ENCODE data around the gene TERT. TPM values are rescaled to one million over a fixed set of nuclear protein-coding genes. Genes with fewer than 3 reads are reported as not detected.

TERT gene
- total RNA-seq, 4 donors from 2014 or later: not detected

DNA sequence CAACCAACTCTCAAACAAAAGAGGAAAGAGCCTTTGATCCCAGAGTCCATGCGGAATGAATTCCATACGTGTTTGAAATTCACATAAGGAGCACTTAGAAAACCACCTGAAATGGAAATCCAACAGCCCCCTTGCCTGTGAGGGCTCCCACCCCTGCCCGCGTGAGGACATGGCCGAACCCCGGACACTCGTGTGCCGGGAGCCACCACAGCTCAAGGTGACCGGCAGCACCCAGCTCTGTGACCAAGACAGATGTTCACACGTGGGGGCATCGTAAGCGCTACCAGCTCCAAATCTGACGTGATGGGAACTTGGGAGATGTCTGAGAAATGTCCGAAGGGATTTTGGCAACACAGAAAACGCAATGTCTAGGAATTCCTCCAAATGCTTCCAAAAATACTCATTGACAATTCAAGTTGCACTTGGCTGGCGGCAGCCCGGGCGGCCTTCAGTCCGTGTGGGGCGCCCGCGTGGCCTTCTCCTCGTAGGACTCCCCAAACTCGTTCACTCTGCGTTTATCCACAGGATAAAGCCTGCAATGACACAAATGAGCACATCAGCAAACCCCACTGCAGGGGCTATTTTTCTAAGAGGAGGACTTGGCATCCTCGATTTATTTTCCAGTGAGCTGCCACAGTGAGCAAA lies 23.2 kb upstream of the TERT start:
- Histone ChIP-seq H3K4me1 (peaks cover 12% of the 10 kb centered on the region), H3K4me3 (no peak overlapping the region), H3K36me3 (peaks cover 55% of the 10 kb centered on the region), H3K27ac (no peak overlapping the region), H3K27me3 (no peaks in the 10 kb centered on the region), H3K9me3 (no peaks in the 10 kb centered on the region)
- 89% methylated on average over 26 of the region's 26 CpGs for WGBS
- peak; percentile 30 to 49 for DNase-seq (ENCODE audit: low spot score in 2 of 2)
- TF ChIP-seq POLR2AphosphoS5 (IDR thresholded peaks at IDR 0.05) (no peak), POLR2A (IDR thresholded peaks at IDR 0.05) (no peak), EP300 (IDR thresholded peaks at IDR 0.05) (no peak)
- TF ChIP-seq, protein P1, sequence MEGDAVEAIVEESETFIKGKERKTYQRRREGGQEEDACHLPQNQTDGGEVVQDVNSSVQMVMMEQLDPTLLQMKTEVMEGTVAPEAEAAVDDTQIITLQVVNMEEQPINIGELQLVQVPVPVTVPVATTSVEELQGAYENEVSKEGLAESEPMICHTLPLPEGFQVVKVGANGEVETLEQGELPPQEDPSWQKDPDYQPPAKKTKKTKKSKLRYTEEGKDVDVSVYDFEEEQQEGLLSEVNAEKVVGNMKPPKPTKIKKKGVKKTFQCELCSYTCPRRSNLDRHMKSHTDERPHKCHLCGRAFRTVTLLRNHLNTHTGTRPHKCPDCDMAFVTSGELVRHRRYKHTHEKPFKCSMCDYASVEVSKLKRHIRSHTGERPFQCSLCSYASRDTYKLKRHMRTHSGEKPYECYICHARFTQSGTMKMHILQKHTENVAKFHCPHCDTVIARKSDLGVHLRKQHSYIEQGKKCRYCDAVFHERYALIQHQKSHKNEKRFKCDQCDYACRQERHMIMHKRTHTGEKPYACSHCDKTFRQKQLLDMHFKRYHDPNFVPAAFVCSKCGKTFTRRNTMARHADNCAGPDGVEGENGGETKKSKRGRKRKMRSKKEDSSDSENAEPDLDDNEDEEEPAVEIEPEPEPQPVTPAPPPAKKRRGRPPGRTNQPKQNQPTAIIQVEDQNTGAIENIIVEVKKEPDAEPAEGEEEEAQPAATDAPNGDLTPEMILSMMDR (IDR thresholded peaks at IDR 0.05): no peak

DNA sequence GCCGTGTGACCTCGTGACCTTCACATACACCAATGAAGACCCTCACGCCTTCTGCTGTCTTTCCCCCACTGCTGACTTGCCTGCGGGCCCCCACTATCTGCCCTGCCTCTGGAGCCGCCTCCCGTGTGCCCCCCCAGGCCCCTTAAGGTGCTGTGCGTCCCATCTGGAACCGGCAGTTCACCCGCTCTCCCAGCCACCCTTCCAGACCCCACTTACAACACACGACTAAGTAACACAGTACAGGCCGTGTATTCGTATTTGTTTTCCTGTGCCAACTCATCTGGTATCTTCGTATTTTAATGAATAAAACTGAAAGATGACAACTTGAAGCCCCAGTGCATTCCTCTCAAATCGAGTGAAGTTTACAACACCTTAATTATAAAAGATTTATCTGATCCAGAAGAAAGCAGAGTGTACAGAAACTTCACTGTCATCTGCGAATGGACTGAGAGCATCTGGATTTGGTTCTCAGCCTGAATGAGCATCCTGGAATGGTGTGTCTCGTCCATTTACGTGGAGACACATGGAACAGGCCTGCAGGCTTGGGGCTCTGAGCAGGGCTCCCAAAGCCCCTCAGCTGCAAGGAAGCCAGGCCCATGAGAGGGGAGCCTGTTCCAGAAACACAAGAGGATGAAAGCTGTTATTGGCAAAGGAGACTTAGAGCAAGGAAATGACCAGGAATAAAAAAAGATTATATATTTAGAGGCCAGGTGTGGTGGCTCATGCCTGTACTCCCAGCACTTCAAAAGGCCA lies 21.9 kb upstream of the TERT start:
- Histone ChIP-seq H3K27ac (no peak overlapping the region), H3K4me1 (peaks cover 12% of the 10 kb centered on the region), H3K36me3 (peaks cover 42% of the 10 kb centered on the region), H3K27me3 (no peaks in the 10 kb centered on the region), H3K4me3 (peak overlapping the region; percentile 33), H3K9me3 (no peaks in the 10 kb centered on the region)
- 42% methylated on average over 17 of the region's 17 CpGs for WGBS
- TF ChIP-seq EP300 (IDR thresholded peaks at IDR 0.05) (no peak), POLR2AphosphoS5 (IDR thresholded peaks at IDR 0.05) (no peak), POLR2A (IDR thresholded peaks at IDR 0.05) (no peak)
- TF ChIP-seq, protein P1 (IDR thresholded peaks at IDR 0.05): no peak
- DNase-seq (ENCODE audit: low spot score in 2 of 2): peak in 1 of 2 donors; percentile 52

DNA sequence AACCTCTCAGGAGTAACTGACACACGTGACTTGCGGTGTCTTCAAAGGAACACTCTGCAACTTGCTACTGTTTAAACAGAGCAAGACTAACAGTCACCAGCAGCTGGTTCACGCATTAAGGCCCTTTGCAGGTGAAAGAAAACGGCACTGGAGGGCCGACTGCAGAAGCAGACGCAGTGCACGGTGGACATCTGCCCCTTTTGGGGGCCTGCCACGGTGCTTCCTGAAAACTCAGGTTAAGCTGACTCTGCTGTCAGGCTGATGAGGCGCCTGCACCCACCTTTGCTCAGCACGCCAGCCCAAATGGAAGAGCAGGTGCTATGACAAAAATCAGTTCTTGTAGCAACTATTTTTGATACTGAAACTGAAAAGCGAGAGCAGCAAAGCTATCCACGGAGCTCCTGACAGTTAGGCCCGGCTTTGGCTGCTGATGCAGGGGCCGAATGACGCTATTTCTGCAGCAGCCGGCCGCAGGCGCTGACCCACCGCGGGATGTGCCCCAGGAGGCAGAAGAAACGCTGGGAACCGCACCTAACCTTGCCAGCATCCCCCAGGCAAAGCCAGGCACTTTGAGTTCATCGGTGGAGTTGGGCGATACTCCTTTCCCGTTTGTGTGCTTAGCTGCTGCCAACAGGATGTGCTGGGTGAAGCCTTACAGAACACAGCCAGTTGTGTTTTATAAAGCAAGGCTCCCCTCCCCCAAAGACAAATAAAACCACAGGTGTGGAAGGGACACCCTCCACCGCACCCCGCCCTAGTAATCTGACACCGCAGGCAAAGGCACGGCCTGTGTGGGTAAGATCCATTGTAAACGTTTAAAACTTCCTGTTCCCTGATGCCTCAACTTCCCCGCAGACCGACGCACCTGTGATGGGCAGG lies 21.1 kb upstream of the TERT start:
- Histone ChIP-seq H3K27me3 (peaks cover 6% of the 10 kb centered on the region), H3K9me3 (no peaks in the 10 kb centered on the region), H3K36me3 (peaks cover 34% of the 10 kb centered on the region), H3K4me3 (peak overlapping the region; percentile 33), H3K4me1 (peaks cover 12% of the 10 kb centered on the region), H3K27ac (peak overlapping the region; percentile 44)
- peak; percentile 66 to 78 for DNase-seq (ENCODE audit: low spot score in 2 of 2)
- 37% methylated on average over 19 of the region's 33 CpGs for WGBS
- TF ChIP-seq EP300 (IDR thresholded peaks at IDR 0.05) (no peak), POLR2AphosphoS5 (IDR thresholded peaks at IDR 0.05) (no peak), POLR2A (IDR thresholded peaks at IDR 0.05) (no peak)
- TF ChIP-seq, protein P1 (IDR thresholded peaks at IDR 0.05): no peak

DNA sequence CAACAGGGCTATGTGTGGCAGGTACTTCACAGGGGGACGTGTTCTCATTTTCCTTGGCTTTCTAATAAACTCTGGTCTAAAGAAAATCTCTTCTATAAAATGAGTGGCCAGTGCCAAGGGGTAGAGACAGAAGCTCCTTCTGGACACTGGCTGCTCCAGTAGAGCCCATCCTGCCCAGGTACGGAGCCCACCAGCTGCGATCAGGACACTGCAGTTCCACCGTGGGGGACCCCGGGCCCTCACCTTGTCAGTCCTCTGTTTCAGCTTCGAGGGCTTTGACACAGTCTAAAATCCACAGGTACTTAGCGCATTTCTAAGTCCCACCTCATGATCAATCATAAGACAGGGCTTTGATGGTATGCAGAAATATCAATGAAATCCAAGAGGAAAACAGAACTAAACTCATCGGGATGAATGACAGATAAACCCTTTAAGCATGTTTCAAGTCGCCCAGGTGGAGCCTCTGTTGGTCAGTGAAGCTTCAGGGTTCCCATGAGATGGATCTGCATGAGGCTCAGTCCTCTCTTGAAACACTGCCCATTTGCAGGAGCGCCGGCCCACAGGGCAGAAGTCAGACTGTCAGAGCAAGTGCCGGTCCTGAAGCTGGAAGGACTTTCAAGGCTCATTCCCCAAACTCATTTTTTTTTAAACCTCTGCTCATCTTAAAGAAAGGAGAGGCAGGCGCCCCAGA lies 20.3 kb upstream of the TERT start:
- H3K27ac ChIP-seq: no peak overlapping the region
- H3K4me3 ChIP-seq: no peak overlapping the region
- no peaks in the 10 kb centered on the region for H3K9me3 ChIP-seq
- DNase-seq (ENCODE audit: low spot score in 2 of 2): peak in 1 of 2 donors; percentile 21
- H3K4me1 ChIP-seq: peaks cover 12% of the 10 kb centered on the region
- 86% methylated on average over 10 of the region's 13 CpGs for WGBS
- H3K27me3 ChIP-seq: peaks cover 9% of the 10 kb centered on the region
- TF ChIP-seq POLR2A (IDR thresholded peaks at IDR 0.05): no peak
- TF ChIP-seq, protein P1 (IDR thresholded peaks at IDR 0.05): no peak
- no peak for TF ChIP-seq EP300 (IDR thresholded peaks at IDR 0.05)
- no peak for TF ChIP-seq POLR2AphosphoS5 (IDR thresholded peaks at IDR 0.05)
- H3K36me3 ChIP-seq: peaks cover 26% of the 10 kb centered on the region
